Ramos (cell line): Measurements from ENCODE around the gene PXDN.
"Not testable (repeated sequence)": the region's sequence is repeated elsewhere in the genome, so short reads cannot be mapped to it uniquely, and the experiment has no call there.

Source experiments
- in situ Hi-C: fragments of 300-500 bp; cut with MboI; formaldehyde crosslinking; loops from one replicate; pipeline ENCODE4 v1.14.3; 2022; ENCODE audit warnings: low sequenced_read_pairs; ENCODE audit not compliant: unreplicated experiment

The PXDN gene

GRCh38 chr2:1622521-1623200 lies 121.7 kb downstream of the PXDN start:
- in situ Hi-C loops, result no loop called here

- in situ Hi-C loops, result not testable (repeated sequence)
Measured at GRCh38 chr2:1621976-1622375, 122.3 kb downstream of the PXDN start.

- in situ Hi-C loops, result no loop called here
Measured at GRCh38 chr2:1621501-1621900, 122.8 kb downstream of the PXDN start.

- in situ Hi-C loops, result no loop called here
Measured at GRCh38 chr2:1621041-1621440, 123.3 kb downstream of the PXDN start.

GRCh38 chr2:1620081-1620480 lies 124.2 kb downstream of the PXDN start:
- in situ Hi-C loops, result no loop called here

- in situ Hi-C loops, result no loop called here
Measured at GRCh38 chr2:1619556-1619955, 124.8 kb downstream of the PXDN start.

GRCh38 chr2:1618974-1619373 lies 125.3 kb downstream of the PXDN start:
- in situ Hi-C loops, result no loop called here

GRCh38 chr2:1618191-1618961 lies 125.9 kb downstream of the PXDN start:
- in situ Hi-C loops, result no loop called here

- in situ Hi-C loops, result no loop called here
Measured at GRCh38 chr2:1617425-1618021, 126.8 kb downstream of the PXDN start.

- in situ Hi-C loops, result no loop called here
Measured at GRCh38 chr2:1614564-1614963, 129.8 kb downstream of the PXDN start.

GRCh38 chr2:1613731-1614354 lies 130.5 kb downstream of the PXDN start:
- in situ Hi-C loops, result no loop called here

GRCh38 chr2:1613078-1613445 lies 131.3 kb downstream of the PXDN start:
- in situ Hi-C loops, result no loop called here

GRCh38 chr2:1612391-1613077 lies 131.8 kb downstream of the PXDN start:
- in situ Hi-C loops, result no loop called here

- in situ Hi-C loops, result no loop called here
Measured at GRCh38 chr2:1611886-1612285, 132.4 kb downstream of the PXDN start.

GRCh38 chr2:1610096-1610485 lies 134.2 kb downstream of the PXDN start:
- in situ Hi-C loops, result no loop called here

- in situ Hi-C loops, result no loop called here
Measured at GRCh38 chr2:1609485-1610095, 134.7 kb downstream of the PXDN start.

- in situ Hi-C loops, result no loop called here
Measured at GRCh38 chr2:1609040-1609439, 135.3 kb downstream of the PXDN start.

- in situ Hi-C loops, result no loop called here
Measured at GRCh38 chr2:1607971-1608688, 136.2 kb downstream of the PXDN start.

GRCh38 chr2:1607236-1607920 lies 136.9 kb downstream of the PXDN start:
- in situ Hi-C loops, result no loop called here
